ENCODE results near the gene GSTA5. TPM values are rescaled to one million over a fixed set of nuclear protein-coding genes. Genes with fewer than 3 reads are reported as not detected.
A peak's percentile ranks its signal among the peaks of the same experiment; 100 is the strongest.

The GSTA5 gene
- total RNA-seq, 4 donors from 2014 or later: not detected

DNA sequence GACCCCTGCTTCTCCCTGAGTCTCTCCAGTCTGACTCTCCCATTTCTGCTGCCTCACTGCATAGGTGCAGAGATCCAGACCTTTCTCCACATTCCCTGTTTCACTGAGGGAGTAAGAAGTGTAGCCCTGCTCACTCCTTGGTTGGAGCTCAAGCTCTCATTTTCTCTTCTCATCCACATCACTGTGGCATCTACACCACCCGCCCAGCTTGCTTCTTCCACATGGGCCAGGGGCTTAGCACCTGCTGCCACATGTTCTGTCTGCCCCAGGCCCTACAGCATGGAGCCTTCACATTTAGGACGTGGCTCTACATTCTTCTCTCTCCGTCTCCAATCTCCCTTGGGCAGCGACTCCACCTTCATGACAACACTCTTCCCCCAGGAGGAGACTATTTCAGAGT, 8.5 kb upstream of the GSTA5 start:
- Histone ChIP-seq H3K36me3 (no peaks in the 10 kb centered on the region), H3K9me3 (no peaks in the 10 kb centered on the region), H3K4me1 (no peaks in the 10 kb centered on the region), H3K27ac (replicated peaks in 1 of 4) (no peak overlapping the region), H3K27me3 (no peaks in the 10 kb centered on the region), H3K4me3 (no peak overlapping the region)
- 91% methylated on average over 4 of the region's 4 CpGs for WGBS
- peak; percentile 77 for DNase-seq (ENCODE audit: extremely low spot score)
- TF ChIP-seq POLR2AphosphoS5 (IDR thresholded peaks at IDR 0.05) (no peak), EP300 (IDR thresholded peaks at IDR 0.05) (no peak), POLR2A (IDR thresholded peaks at IDR 0.05; ENCODE audit: low read depth) (no peak)
- TF ChIP-seq, protein P1, sequence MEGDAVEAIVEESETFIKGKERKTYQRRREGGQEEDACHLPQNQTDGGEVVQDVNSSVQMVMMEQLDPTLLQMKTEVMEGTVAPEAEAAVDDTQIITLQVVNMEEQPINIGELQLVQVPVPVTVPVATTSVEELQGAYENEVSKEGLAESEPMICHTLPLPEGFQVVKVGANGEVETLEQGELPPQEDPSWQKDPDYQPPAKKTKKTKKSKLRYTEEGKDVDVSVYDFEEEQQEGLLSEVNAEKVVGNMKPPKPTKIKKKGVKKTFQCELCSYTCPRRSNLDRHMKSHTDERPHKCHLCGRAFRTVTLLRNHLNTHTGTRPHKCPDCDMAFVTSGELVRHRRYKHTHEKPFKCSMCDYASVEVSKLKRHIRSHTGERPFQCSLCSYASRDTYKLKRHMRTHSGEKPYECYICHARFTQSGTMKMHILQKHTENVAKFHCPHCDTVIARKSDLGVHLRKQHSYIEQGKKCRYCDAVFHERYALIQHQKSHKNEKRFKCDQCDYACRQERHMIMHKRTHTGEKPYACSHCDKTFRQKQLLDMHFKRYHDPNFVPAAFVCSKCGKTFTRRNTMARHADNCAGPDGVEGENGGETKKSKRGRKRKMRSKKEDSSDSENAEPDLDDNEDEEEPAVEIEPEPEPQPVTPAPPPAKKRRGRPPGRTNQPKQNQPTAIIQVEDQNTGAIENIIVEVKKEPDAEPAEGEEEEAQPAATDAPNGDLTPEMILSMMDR (IDR thresholded peaks at IDR 0.05): no peak
- intact Hi-C loops (cut with DNase I): no loop called here

GRCh38 chr6:52846002-52846401, 5.4 kb upstream of the GSTA5 start:
- no peak overlapping the region for H3K4me3 ChIP-seq
- DNase-seq (ENCODE audit: extremely low spot score): no peak
- H3K27ac ChIP-seq (replicated peaks in 1 of 4): no peak overlapping the region
- no peaks in the 10 kb centered on the region for H3K36me3 ChIP-seq
- no peaks in the 10 kb centered on the region for H3K9me3 ChIP-seq
- intact Hi-C loops (cut with DNase I): no loop called here
- TF ChIP-seq EP300 (IDR thresholded peaks at IDR 0.05) (no peak), POLR2A (IDR thresholded peaks at IDR 0.05; ENCODE audit: low read depth) (no peak), POLR2AphosphoS5 (IDR thresholded peaks at IDR 0.05) (no peak)
- TF ChIP-seq, protein P1 (IDR thresholded peaks at IDR 0.05): no peak
- no peaks in the 10 kb centered on the region for H3K27me3 ChIP-seq
- H3K4me1 ChIP-seq: no peaks in the 10 kb centered on the region
- WGBS: 53% methylated on average over 1 of the region's 1 CpG

GRCh38 chr6:52843605-52844004, 3.0 kb upstream of the GSTA5 start:
- Histone ChIP-seq H3K27me3 (no peaks in the 10 kb centered on the region), H3K27ac (replicated peaks in 1 of 4) (no peak overlapping the region), H3K9me3 (no peaks in the 10 kb centered on the region), H3K4me1 (no peaks in the 10 kb centered on the region), H3K4me3 (no peak overlapping the region), H3K36me3 (no peaks in the 10 kb centered on the region)
- TF ChIP-seq POLR2A (IDR thresholded peaks at IDR 0.05; ENCODE audit: low read depth) (no peak), EP300 (IDR thresholded peaks at IDR 0.05) (no peak), POLR2AphosphoS5 (IDR thresholded peaks at IDR 0.05) (no peak)
- TF ChIP-seq, protein P1 (IDR thresholded peaks at IDR 0.05): no peak
- WGBS: 89% methylated on average over 4 of the region's 4 CpGs
- intact Hi-C loops (cut with DNase I): no loop called here
- DNase-seq (ENCODE audit: extremely low spot score): no peak

GRCh38 chr6:52839124-52840055, 1.2 kb downstream of the GSTA5 start:
- no peaks in the 10 kb centered on the region for H3K36me3 ChIP-seq

More at GRCh38 chr6:52839124-52840055, 1.2 kb downstream of the GSTA5 start:
- Histone ChIP-seq H3K27me3 (no peaks in the 10 kb centered on the region), H3K4me3 (no peak overlapping the region), H3K27ac (replicated peaks in 1 of 4) (no peak overlapping the region), H3K4me1 (no peaks in the 10 kb centered on the region), H3K9me3 (no peaks in the 10 kb centered on the region)
- TF ChIP-seq POLR2A (IDR thresholded peaks at IDR 0.05; ENCODE audit: low read depth): no peak
- TF ChIP-seq, protein P1 (IDR thresholded peaks at IDR 0.05): peak; percentile 33 to 54 (median 36)
- 60% methylated on average over 20 of the region's 20 CpGs for WGBS
- intact Hi-C loops (cut with DNase I): no loop called here
- no peak for DNase-seq (ENCODE audit: extremely low spot score)
